Neuron (in vitro differentiated cells): ENCODE results near the gene MIPEP.

Experiments used
- H2AFZ ChIP-seq: one replicate; pipeline ENCODE4 v1.6.1; 2013; ENCODE audit warnings: low read depth, mild to moderate bottlenecking, inconsistent platforms, low read length, moderate library complexity
- H3K27me3 ChIP-seq: one replicate; pipeline ENCODE4 v1.6.1; 2013; ENCODE audit warnings: low read length; ENCODE audit not compliant: insufficient read depth
- H3K36me3 ChIP-seq: one replicate; pipeline ENCODE4 v1.6.1; 2013; ENCODE audit warnings: low read length; ENCODE audit not compliant: insufficient read depth
- H3K4me1 ChIP-seq: one replicate; pipeline ENCODE4 v1.6.1; 2013; ENCODE audit warnings: low read length; ENCODE audit not compliant: insufficient read depth
- H3K4me3 ChIP-seq: 2 replicates; pipeline ENCODE4 v1.5.1; 2013; ENCODE audit warnings: mild to moderate bottlenecking, low read length, moderate library complexity
- H3K9me3 ChIP-seq: one replicate; pipeline ENCODE4 v1.6.1; 2013; ENCODE audit warnings: low read length

MIPEP gene

GRCh38 chr13:23877286-23877685 lies 11.9 kb downstream of the MIPEP start:
- H3K4me1 ChIP-seq: no peaks in the 10 kb centered on the region
- no peaks in the 10 kb centered on the region for H3K27me3 ChIP-seq
- H3K9me3 ChIP-seq: no peaks in the 10 kb centered on the region
- H2AFZ ChIP-seq: no peak overlapping the region
- peaks cover 5% of the 10 kb centered on the region for H3K36me3 ChIP-seq
- no peak overlapping the region for H3K4me3 ChIP-seq

GRCh38 chr13:23876265-23876664 lies 12.9 kb downstream of the MIPEP start:
- Histone ChIP-seq H3K4me1 (no peaks in the 10 kb centered on the region), H3K4me3 (no peak overlapping the region), H3K27me3 (no peaks in the 10 kb centered on the region), H2AFZ (no peak overlapping the region), H3K36me3 (peaks cover 5% of the 10 kb centered on the region), H3K9me3 (no peaks in the 10 kb centered on the region)

DNA sequence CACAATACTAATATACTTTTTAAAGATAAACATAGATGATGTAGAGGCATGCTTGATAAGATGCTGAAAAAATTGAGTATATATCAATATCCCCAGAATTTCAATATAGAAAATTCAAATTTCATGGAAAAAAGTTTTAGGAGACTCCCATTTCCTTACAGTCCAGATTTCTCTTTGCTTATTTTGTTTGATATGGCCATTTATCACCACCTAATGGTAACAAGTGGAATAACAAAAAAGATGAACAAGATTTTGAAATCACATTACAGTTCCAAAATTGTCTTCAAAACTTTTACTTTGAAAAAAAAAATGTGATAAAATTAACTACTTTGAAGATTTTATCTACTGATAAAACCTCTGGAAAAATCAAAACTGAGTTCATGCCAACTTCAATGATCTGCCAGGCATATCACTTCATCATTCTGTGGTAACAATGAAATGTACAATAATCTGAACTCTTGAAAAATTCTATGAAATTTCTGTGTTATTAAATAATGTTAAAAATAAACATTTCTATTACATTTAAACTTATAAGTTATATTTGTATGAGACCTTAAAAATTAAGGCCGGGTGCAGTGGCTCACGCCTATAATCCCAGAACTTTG lies 17.5 kb downstream of the MIPEP start:
- Histone ChIP-seq H3K4me3 (no peak overlapping the region), H3K27me3 (no peaks in the 10 kb centered on the region), H3K9me3 (no peaks in the 10 kb centered on the region), H2AFZ (no peak overlapping the region), H3K36me3 (no peaks in the 10 kb centered on the region), H3K4me1 (peaks cover 7% of the 10 kb centered on the region)

GRCh38 chr13:23870356-23871140 lies 18.7 kb downstream of the MIPEP start:
- Histone ChIP-seq H3K27me3 (no peaks in the 10 kb centered on the region), H3K9me3 (no peaks in the 10 kb centered on the region), H3K36me3 (no peaks in the 10 kb centered on the region), H2AFZ (no peak overlapping the region), H3K4me3 (no peak overlapping the region), H3K4me1 (peaks cover 7% of the 10 kb centered on the region)

GRCh38 chr13:23868521-23868920 lies 20.7 kb downstream of the MIPEP start:
- Histone ChIP-seq H3K4me1 (peaks cover 7% of the 10 kb centered on the region), H3K9me3 (no peaks in the 10 kb centered on the region), H3K36me3 (no peaks in the 10 kb centered on the region), H3K4me3 (no peak overlapping the region), H2AFZ (no peak overlapping the region), H3K27me3 (no peaks in the 10 kb centered on the region)

DNA sequence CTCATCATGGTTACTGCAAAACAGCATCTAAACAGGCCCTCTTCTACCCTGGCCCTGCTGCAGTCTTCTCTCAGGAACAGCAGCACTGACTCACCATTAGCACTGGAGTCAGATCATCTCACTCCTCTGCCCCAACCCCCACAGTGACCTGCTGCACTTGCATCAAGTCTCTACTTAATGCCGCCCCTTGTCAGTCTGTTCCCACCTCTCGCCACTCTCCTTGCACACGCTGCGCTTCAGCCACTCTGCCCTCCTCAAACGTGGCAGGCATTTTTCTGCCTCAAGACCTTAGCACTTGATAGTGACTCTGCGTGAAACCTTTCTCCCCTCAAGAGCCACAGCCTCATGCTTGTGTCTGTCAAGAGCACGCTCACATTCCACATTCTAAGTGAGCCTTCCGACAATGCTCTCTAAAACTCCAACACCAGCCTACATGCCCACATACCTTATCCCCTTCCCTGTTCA lies 22.1 kb downstream of the MIPEP start:
- Histone ChIP-seq H3K27me3 (no peaks in the 10 kb centered on the region), H3K4me3 (no peak overlapping the region), H2AFZ (no peak overlapping the region), H3K9me3 (no peaks in the 10 kb centered on the region), H3K36me3 (no peaks in the 10 kb centered on the region), H3K4me1 (peaks cover 7% of the 10 kb centered on the region)

DNA sequence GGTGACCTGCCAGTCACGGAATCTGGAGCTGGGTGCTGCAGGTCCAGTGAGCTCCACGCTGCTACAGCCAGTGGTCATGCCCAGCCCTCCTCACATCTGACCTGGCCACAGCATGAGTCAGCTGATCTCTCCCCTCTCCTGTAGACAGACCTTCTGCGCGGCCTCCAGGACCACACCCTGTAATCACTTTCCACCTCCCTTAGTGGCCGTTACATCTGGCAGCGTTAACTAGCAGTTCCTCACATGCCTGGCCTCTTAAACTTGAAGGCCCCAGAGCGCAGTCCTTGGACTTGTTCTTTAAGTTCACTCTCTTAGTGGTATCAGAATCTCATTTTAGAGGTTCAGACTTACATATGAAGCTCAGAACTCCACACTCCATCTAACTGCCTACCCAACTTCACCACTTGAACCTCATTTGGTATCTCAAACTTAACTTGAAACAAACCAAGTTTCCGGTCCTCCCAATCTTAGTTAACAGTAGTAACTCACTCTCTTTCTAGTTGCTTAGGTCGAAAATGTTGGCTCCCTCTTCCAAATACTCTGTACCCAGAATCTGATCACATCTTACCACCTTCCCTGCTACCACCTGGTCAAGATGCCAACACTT lies 22.7 kb downstream of the MIPEP start:
- no peak overlapping the region for H3K4me3 ChIP-seq
- H3K36me3 ChIP-seq: no peaks in the 10 kb centered on the region
- peaks cover 7% of the 10 kb centered on the region for H3K4me1 ChIP-seq
- H3K27me3 ChIP-seq: no peaks in the 10 kb centered on the region
- H3K9me3 ChIP-seq: no peaks in the 10 kb centered on the region
- H2AFZ ChIP-seq: no peak overlapping the region

DNA sequence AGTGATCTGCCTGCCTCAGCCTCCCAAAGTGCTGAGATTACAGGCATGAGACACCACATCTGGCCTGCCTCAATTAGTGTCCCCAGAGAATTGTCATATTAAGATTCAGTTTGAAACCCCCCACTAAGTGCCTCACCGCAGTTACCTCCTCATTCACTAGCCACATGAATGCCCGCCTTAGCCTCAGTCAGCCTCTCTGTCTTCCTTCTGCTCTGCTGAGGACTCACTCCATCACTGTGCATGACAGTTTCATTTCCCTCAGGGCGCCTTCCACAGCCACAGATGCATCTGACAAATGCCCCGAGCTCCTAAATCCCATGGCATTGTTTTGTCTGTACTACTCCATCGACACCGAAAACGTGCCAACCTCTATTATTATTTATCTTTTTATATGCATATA lies 23.3 kb downstream of the MIPEP start:
- no peaks in the 10 kb centered on the region for H3K27me3 ChIP-seq
- H3K4me3 ChIP-seq: no peak overlapping the region
- H2AFZ ChIP-seq: no peak overlapping the region
- H3K4me1 ChIP-seq: peaks cover 7% of the 10 kb centered on the region
- H3K36me3 ChIP-seq: no peaks in the 10 kb centered on the region
- H3K9me3 ChIP-seq: no peaks in the 10 kb centered on the region

DNA sequence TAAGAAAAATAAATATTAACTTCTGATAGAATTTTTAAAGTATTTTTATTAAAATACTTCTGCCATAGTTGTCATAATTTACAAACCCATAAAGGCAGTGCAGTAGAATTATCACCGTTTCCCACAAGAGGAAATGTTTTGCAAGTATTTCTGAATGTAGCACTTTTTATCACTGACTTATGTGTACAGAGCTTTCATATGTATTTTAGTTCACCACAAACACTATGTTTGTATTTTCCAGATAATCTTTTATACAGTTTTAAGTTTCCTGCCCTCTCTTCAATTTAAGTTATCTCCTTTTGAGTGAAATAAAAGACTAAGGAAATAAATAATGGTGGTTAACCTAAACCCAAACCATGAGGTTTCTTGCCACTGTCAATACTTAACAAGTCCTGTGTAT lies 24.2 kb downstream of the MIPEP start:
- Histone ChIP-seq H3K4me1 (peaks cover 7% of the 10 kb centered on the region), H3K9me3 (no peaks in the 10 kb centered on the region), H3K27me3 (no peaks in the 10 kb centered on the region), H3K4me3 (no peak overlapping the region), H3K36me3 (no peaks in the 10 kb centered on the region), H2AFZ (no peak overlapping the region)

- Histone ChIP-seq H3K9me3 (no peaks in the 10 kb centered on the region), H3K4me1 (no peaks in the 10 kb centered on the region), H3K36me3 (no peaks in the 10 kb centered on the region)
These were observed 27.9 kb downstream of the MIPEP start for GRCh38 chr13:23861310-23861709.

GRCh38 chr13:23859904-23860303 lies 29.3 kb downstream of the MIPEP start:
- Histone ChIP-seq H3K4me1 (no peaks in the 10 kb centered on the region), H3K36me3 (no peaks in the 10 kb centered on the region), H3K9me3 (no peaks in the 10 kb centered on the region), H2AFZ (no peak overlapping the region), H3K4me3 (no peak overlapping the region), H3K27me3 (no peaks in the 10 kb centered on the region)

More at GRCh38 chr13:23861310-23861709, 27.9 kb downstream of the MIPEP start:
- no peak overlapping the region for H2AFZ ChIP-seq
- no peaks in the 10 kb centered on the region for H3K27me3 ChIP-seq
- H3K4me3 ChIP-seq: no peak overlapping the region

- H3K4me1 ChIP-seq: no peaks in the 10 kb centered on the region
- no peak overlapping the region for H3K4me3 ChIP-seq
- no peaks in the 10 kb centered on the region for H3K27me3 ChIP-seq
- no peak overlapping the region for H2AFZ ChIP-seq
- no peaks in the 10 kb centered on the region for H3K9me3 ChIP-seq
- no peaks in the 10 kb centered on the region for H3K36me3 ChIP-seq
These were observed 29.7 kb downstream of the MIPEP start for GRCh38 chr13:23859455-23859854.

GRCh38 chr13:23858546-23858945 lies 30.7 kb downstream of the MIPEP start:
- H3K4me1 ChIP-seq: no peaks in the 10 kb centered on the region
- H3K9me3 ChIP-seq: no peaks in the 10 kb centered on the region
- no peak overlapping the region for H3K4me3 ChIP-seq
- no peak overlapping the region for H2AFZ ChIP-seq
- H3K36me3 ChIP-seq: no peaks in the 10 kb centered on the region
- no peaks in the 10 kb centered on the region for H3K27me3 ChIP-seq
